ENCODE data around the gene GPR35.

DNA sequence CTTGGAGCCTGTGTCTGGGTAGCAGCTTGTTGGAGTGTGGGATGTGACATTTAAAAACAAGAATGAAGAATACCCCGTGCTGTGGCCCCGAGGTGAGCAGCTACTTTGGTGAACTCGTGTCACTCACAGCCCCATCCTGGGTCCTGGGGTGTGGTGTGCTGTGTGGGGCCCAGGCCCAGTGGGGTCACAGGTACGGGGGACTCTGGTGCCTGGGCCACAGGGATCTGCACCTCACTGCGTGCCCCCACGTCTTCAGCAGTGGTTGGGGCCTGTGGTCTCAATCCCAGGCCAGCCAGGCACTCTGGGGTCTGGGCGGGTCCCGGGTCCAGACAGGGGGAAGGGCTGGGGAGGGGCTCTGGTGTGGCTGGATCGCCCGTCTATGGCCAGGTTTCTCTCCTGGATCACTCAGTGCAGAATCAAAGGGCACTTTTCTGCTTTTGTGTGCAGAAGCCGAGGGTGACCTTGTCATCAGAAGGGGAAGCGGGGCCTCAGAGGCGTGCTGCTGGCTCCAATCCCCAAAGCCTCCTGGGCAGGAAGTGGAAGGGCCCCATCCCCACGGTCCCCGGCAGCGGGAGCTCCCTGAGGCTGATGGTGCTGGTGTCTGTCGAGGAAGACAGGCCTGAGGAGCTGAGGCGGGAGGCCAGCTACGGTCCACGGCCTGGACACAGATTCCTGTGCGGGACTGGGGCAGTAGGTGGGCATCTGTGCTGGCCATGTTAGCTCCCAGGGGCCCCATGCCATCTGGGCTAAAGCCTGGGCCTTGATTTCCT, 1.4 kb downstream of the GPR35 start:
- TF ChIP-seq CTCF (IDR thresholded peaks at IDR 0.05; ENCODE audit: low read depth, low read length, missing input control) (no peak), TAF1 (conservative IDR thresholded peaks at IDR 0.05) (no peak), SP1 (IDR thresholded peaks at IDR 0.05) (no peak), RXRA (IDR thresholded peaks at IDR 0.05) (no peak), MAX (IDR thresholded peaks at IDR 0.05) (no peak)
- TF ChIP-seq, protein P1, sequence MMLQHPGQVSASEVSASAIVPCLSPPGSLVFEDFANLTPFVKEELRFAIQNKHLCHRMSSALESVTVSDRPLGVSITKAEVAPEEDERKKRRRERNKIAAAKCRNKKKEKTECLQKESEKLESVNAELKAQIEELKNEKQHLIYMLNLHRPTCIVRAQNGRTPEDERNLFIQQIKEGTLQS (IDR thresholded peaks at IDR 0.05): no peak
